ENCODE results near the gene RNU6-1.

RNU6-1 gene

DNA sequence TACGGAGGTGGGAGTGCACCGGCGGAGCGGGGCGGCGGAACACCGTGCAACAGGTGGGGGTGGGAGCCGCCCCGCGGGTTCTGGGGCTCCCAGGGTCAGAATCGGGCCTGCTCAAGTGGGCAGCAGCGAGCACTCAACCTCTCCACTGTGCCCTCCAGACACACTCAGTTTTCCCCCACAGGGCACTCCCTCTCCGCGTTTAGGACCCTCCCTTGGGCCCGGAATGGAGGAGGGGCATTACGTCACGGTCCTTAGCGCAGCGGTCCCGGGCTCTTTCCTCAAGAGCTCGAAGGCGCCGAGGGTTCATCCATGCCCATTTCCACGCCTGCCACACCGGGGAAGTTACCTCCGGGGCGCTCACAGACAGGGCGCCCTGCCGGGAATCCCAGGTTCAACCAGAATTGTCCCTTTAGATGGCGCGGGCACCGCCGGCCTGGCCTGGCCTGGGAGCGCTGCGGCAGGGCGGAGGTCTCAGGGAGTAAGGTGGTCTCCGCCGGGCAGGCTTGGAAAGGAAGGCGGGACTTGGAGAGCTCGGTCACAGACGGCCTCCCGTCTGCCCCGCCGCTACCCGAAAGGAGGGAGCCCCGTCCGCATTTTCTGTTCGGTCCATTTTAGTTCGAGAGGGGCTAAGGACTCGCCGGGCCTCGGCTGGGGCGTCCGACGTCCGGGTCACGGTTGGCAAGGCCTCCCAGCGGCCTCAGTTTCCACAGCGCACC is 5.1 kb downstream of the RNU6-1 start:
- FAIRE-seq (no peak), DNase-seq (ENCODE audit: low spot score) (no peak)

- DNase-seq (ENCODE audit: low spot score), result no peak
- no peak for FAIRE-seq
Observed at GRCh38 chr15:67833710-67834511, 5.9 kb downstream of the RNU6-1 start.

DNA sequence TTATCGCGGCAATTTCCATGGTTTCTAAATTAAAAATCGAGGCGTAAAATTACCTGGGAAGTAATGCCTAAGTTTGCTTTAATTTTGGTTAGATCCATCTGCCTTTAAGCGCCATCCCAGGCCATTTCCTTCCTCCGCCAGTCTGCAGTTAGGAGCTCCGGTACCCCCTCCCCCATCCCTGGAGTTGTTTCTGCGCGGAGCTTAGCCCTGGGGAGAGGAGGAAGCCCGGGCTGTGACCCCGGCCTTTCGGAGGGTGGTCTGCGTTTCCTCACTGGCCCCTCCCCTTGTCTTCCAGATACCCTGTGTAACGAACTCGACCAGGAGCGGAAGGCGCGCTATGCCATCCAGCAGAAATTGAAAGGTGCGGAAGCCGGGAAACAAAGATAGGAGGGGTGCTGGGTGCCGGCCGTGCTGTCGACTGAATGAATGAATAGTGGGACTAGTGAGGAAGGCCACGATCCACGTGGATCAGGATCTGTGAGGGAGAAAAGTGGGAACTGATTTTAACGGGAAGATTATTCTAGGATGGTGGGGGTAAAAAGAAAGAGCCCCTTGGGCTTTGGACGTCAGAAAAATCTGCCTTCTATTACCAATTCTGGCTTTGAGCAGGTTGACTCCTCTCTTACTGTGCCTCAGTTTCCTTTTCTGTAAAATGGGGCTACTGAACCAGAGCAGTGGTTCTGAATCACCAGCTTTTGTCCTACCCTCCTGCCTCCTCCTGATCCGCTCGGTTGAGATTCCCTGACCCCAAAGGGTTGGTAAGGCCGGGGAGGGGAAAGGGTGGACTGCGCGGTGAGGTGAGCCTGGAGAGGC is 6.7 kb downstream of the RNU6-1 start:
- FAIRE-seq (no peak), DNase-seq (ENCODE audit: low spot score) (no peak)

GRCh38 chr15:67832031-67832551 is 7.8 kb downstream of the RNU6-1 start:
- FAIRE-seq (no peak), DNase-seq (ENCODE audit: low spot score) (no peak)

DNA sequence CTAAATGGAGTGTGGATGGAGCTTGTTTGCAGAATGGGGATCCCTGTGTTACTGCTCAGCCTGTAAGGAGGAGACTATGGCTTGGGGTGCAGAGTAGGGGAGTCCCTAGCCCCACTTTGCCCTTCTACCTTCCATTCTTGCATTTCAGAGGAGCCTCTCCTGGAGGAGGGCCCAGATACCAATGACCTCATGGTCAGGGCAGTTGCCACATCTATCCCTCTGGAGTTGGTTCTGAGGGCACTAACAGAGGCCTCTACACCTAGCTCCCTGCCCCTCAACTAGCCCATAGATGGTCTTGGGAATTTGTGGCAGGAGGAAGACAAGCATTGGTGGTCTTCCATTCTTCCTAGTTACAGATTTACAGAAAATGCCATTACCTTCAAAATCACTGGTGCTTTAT is 8.5 kb downstream of the RNU6-1 start:
- no peak for DNase-seq (ENCODE audit: low spot score)
- FAIRE-seq, result no peak

- FAIRE-seq (no peak), DNase-seq (ENCODE audit: low spot score) (no peak)
Observed at GRCh38 chr15:67829647-67830504, 10.0 kb downstream of the RNU6-1 start.

GRCh38 chr15:67828969-67829646 is 10.7 kb downstream of the RNU6-1 start:
- DNase-seq (ENCODE audit: low spot score) (no peak), FAIRE-seq (no peak)

DNA sequence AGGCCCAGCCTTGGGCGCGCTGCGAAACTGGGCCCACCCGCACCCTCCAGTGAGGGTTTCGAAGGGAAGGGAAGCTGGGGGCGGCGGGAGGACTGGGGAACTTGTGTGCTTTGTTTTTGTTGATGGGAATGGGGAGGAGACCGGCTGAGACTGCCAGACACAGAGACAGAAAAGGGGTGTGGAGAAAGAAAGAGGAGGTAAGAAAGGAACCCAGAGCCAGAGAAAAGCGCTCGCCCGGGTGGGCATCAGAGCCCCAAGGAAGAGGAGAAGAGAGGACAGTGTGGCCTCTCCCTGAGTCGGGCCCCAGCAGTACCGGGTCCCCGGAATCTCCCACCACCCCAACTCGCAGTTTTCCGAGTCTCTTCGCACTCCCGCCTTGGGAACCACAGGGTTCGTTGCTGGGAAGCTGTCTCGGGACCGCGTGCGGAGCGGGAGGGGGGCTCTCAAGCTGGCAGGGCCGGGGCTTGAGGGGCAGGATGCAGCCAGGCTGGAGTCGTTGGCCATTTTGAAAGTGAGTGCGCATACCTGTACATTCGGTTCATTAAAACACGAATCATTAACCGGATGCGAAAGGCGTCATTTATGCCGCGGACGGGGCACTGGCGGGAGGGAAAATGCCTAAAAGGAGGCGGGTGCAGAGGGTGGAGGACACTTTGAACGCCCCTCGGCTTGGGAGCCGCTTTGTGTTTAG is 11.4 kb downstream of the RNU6-1 start:
- FAIRE-seq, result no peak
- no peak for DNase-seq (ENCODE audit: low spot score)

- DNase-seq (ENCODE audit: low spot score), result no peak
- no peak for FAIRE-seq
Observed at GRCh38 chr15:67827562-67828277, 12.1 kb downstream of the RNU6-1 start.

DNA sequence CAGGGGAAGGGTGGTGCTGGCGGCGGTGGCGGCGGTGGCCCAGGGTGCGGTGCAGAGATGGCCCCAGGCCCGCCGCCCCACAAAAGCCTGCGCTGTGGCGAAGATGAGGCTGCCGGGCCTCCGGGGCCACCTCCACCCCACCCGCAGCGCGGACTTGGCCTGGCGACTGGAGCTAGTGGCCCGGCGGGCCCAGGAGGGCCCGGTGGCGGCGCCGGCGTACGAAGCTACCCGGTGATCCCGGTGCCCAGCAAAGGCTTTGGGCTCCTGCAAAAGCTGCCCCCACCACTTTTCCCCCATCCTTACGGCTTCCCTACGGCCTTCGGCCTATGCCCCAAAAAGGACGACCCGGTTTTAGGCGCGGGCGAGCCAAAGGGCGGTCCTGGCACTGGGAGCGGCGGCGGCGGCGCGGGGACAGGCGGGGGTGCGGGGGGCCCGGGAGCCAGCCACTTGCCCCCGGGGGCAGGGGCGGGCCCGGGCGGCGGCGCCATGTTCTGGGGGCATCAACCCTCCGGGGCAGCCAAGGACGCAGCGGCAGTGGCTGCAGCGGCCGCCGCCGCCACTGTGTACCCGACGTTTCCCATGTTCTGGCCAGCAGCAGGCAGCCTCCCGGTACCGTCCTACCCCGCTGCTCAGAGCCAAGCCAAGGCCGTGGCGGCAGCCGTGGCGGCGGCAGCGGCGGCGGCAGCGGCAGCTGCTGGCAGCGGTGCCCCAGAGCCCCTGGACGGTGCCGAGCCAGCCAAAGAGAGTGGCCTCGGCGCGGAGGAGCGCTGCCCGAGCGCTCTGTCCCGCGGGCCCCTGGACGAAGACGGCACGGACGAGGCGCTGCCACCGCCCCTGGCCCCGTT is 12.9 kb downstream of the RNU6-1 start:
- DNase-seq (ENCODE audit: low spot score) (no peak), FAIRE-seq (no peak)

- FAIRE-seq (no peak), DNase-seq (ENCODE audit: low spot score) (no peak)
Observed at GRCh38 chr15:67825881-67826716, 13.7 kb downstream of the RNU6-1 start.

DNA sequence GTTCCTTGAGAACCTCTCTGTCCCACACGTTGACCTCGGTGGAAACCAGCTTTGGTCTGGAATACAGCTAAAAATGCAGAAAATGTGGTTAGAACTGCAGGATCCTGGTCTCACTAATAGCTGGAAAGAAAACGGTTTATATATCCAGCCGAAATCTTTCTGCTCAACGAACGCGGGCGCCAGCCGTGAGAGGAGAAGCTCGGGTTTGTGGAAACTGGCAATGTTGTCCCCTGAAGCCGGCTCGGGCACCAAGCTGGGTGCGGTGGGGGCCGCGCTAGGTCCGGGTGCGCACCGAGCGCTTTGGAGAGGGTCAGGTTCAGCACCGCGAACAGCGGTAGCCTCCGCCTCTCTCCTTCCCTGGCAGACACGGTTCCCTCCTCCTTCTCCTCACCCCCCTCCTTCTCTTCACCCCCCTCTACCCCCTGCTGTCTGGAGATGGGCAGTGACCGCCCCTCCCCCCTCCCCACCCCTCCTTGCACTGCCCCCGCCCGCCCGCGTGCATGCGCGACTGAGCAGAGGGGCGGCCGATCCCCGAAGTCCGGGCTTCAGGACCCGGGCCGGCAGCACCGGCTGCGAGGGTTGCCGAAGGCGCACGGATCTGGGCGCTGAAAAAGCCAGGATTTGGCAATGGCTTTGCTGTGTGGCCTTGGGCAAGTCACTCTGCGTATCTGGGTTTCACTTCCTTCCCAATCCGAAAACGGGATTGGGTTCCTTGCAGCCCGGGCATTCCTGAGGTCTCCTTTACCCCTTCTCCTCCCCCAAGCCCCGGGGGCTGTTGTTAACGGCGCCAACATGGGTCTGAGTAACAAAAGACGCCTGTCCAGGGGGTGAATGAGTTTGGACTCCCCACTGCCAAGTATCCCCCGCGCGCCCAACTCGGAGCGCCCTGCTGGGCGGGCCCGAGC is 14.6 kb downstream of the RNU6-1 start, which contains the start of gene SKOR1:
TSS of gene SKOR1 (plus strand) at position 534 of the 905 bp plus-strand sequence. CDS start at position 628, 94 bp downstream.
- no peak for FAIRE-seq
- DNase-seq (ENCODE audit: low spot score), result no peak

- no peak for FAIRE-seq
- no peak for DNase-seq (ENCODE audit: low spot score)
Observed at GRCh38 chr15:67824197-67824968, 15.5 kb downstream of the RNU6-1 start.

GRCh38 chr15:67823314-67824196 is 16.3 kb downstream of the RNU6-1 start:
- DNase-seq (ENCODE audit: low spot score) (no peak), FAIRE-seq (no peak)

Measured in RCC 7860 (cell line).